OCI-LY1 (cell line): Measurements from ENCODE around the gene ARHGAP32.

Experiments
- EZH2 ChIP-seq: fragments of 200-600 bp; sonication (generic), shearing (Covaris generic); IDR thresholded peaks from 2 replicates; pipeline ENCODE4 v1.8.0; 2017; ENCODE audit warnings: borderline replicate concordance, mixed run types, mild to moderate bottlenecking, antibody characterized with exemption, low read length, moderate library complexity, mixed read lengths
- TF ChIP-seq, protein P1 (sequence below): fragments of 200-600 bp; sonication (generic), shearing (Covaris generic); IDR thresholded peaks from 2 replicates; pipeline ENCODE4 v1.5.1; 2017; ENCODE audit warnings: mild to moderate bottlenecking, antibody characterized with exemption, low read length, moderate library complexity, mixed read lengths

DNA sequence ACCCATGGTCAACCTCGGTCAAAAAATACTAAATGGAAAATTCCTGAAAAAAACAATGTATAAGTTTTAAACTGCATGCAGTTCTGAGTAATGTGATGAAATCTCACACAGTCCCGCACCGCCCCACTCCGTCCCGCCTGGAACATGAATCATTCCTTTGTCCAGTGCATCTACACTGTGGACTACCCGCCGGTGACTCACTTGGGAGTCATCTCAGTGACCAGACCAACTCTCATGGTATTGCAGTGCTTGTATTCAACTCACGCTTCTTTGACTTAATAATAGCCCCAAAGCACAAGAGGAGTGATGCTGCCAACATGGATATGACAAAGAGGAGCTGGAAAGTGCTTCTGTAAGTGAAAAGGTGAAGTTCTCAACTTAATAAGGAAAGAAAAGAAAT lies 48.8 kb downstream of the ARHGAP32 start:
- TF ChIP-seq, protein P1, sequence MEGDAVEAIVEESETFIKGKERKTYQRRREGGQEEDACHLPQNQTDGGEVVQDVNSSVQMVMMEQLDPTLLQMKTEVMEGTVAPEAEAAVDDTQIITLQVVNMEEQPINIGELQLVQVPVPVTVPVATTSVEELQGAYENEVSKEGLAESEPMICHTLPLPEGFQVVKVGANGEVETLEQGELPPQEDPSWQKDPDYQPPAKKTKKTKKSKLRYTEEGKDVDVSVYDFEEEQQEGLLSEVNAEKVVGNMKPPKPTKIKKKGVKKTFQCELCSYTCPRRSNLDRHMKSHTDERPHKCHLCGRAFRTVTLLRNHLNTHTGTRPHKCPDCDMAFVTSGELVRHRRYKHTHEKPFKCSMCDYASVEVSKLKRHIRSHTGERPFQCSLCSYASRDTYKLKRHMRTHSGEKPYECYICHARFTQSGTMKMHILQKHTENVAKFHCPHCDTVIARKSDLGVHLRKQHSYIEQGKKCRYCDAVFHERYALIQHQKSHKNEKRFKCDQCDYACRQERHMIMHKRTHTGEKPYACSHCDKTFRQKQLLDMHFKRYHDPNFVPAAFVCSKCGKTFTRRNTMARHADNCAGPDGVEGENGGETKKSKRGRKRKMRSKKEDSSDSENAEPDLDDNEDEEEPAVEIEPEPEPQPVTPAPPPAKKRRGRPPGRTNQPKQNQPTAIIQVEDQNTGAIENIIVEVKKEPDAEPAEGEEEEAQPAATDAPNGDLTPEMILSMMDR, result no peak
- TF ChIP-seq EZH2, result no peak
